Upper lobe of right lung (tissue), 1 donor: ENCODE data around the gene OR13G1. TPM values are rescaled to one million over a fixed set of nuclear protein-coding genes. Genes with fewer than 3 reads are reported as not detected.
"Not testable (repeated sequence)": the region's sequence is repeated elsewhere in the genome, so short reads cannot be mapped to it uniquely, and the experiment has no call there.

Experiments
- ATAC-seq: fragments of 200-7000 bp; cut with Tn5 transposase; one replicate; pipeline ENCODE4 v1.9.1; 2020; ENCODE audit warnings: mild to moderate bottlenecking, moderate library complexity
- DNase-seq: peaks from one replicate; pipeline ENCODE4 v3.0.0-alpha.2; 2020
- H3K27ac ChIP-seq: fragments of 200-600 bp; one replicate; pipeline ENCODE4 v1.8.0; 2022
- H3K27me3 ChIP-seq: fragments of 200-600 bp; one replicate; pipeline ENCODE4 v1.8.0; 2022; ENCODE audit warnings: mild to moderate bottlenecking
- H3K36me3 ChIP-seq: fragments of 200-600 bp; one replicate; pipeline ENCODE4 v1.8.0; 2022
- H3K4me1 ChIP-seq: fragments of 200-600 bp; one replicate; pipeline ENCODE4 v1.8.0; 2022
- H3K4me3 ChIP-seq: fragments of 200-600 bp; one replicate; pipeline ENCODE4 v1.8.0; 2022; ENCODE audit warnings: mild to moderate bottlenecking
- H3K9me3 ChIP-seq: fragments of 200-600 bp; one replicate; pipeline ENCODE4 v1.8.0; 2022
- intact Hi-C: fragments of 100-400 bp; cut with DNase I; formaldehyde crosslinking; loops from one replicate; pipeline ENCODE4 v1.11.0; 2022
- long read RNA-seq: library from polyadenylated mRNA; unstranded; transcript quantifications from one replicate; pipeline ENCODE4 v2.0.0, GENCODE V29; 2021
- total RNA-seq: library from RNA; stranded (reverse); fragmentation: NEBNext Ultra II Directional; extraction: Animal tissue kit (Norgen Biotek cat#: 25700); gene quantifications from one replicate; pipeline ENCODE4 v1.2.1, GENCODE V29; 2021
- TF ChIP-seq, protein P1 (sequence below): fragments of 200-600 bp; IDR thresholded peaks from one replicate; pipeline ENCODE4 v1.8.0; 2022; ENCODE audit warnings: antibody characterized with exemption
- donor health status: DM: no; HTN: yes; CAD: no; lungs with severe emphysema.

Gene OR13G1
- not detected for total RNA-seq
- long read RNA-seq: 0 reads

GRCh38 chr1:247679639-247680038 is at the start of gene OR13G1:
Gene OR13G1 (minus strand): TSS chr1:247679739. CDS start chr1:247673041, 6,698 bp downstream.
- Histone ChIP-seq H3K4me3 (no peak within 1 kb of the TSS), H3K9me3 (no peaks in the 10 kb centered on the region), H3K27ac (no peak within 1 kb of the TSS), H3K36me3 (no peaks in the 10 kb centered on the region), H3K27me3 (no peaks in the 10 kb centered on the region), H3K4me1 (no peaks in the 10 kb centered on the region)
- DNase-seq (no peak), ATAC-seq (no peak)
- intact Hi-C loops: no loop called here
- TF ChIP-seq, protein P1, sequence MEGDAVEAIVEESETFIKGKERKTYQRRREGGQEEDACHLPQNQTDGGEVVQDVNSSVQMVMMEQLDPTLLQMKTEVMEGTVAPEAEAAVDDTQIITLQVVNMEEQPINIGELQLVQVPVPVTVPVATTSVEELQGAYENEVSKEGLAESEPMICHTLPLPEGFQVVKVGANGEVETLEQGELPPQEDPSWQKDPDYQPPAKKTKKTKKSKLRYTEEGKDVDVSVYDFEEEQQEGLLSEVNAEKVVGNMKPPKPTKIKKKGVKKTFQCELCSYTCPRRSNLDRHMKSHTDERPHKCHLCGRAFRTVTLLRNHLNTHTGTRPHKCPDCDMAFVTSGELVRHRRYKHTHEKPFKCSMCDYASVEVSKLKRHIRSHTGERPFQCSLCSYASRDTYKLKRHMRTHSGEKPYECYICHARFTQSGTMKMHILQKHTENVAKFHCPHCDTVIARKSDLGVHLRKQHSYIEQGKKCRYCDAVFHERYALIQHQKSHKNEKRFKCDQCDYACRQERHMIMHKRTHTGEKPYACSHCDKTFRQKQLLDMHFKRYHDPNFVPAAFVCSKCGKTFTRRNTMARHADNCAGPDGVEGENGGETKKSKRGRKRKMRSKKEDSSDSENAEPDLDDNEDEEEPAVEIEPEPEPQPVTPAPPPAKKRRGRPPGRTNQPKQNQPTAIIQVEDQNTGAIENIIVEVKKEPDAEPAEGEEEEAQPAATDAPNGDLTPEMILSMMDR: no peak

DNA sequence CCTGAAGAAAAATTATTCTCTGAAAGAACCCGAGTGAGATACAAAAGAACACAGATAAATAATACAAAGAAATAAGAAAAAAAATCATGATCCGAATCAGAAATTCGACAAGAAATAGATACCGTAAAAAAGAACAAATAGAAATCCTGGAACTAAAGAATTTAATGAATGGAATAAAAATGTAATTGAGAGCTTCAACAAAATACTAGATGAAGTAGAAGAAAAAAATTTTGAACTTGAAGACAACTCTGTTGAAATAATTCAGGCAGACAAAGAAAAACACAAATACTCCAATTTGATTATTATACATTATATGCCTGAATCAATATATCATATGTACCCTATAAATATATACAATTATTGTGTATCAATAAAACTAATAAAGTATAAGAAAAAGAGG is 41.7 kb upstream of the OR13G1 start:
- H3K4me1 ChIP-seq: no peaks in the 10 kb centered on the region
- H3K27ac ChIP-seq: no peak overlapping the region
- no peaks in the 10 kb centered on the region for H3K36me3 ChIP-seq
- ATAC-seq: no peak
- TF ChIP-seq, protein P1: no peak
- no peak overlapping the region for H3K4me3 ChIP-seq
- DNase-seq: no peak
- intact Hi-C loops: no loop called here
- H3K9me3 ChIP-seq: peaks cover 4% of the 10 kb centered on the region
- no peaks in the 10 kb centered on the region for H3K27me3 ChIP-seq

GRCh38 chr1:247716546-247716945 is 37.0 kb upstream of the OR13G1 start, which contains the start of gene OR6F1:
Gene OR6F1 (minus strand): TSS chr1:247716646. CDS start chr1:247712755, 3,891 bp downstream.
- H3K27ac ChIP-seq: no peak within 1 kb of the TSS
- intact Hi-C loops: no loop called here
- H3K27me3 ChIP-seq: no peaks in the 10 kb centered on the region
- no peak for ATAC-seq
- H3K36me3 ChIP-seq: no peaks in the 10 kb centered on the region
- H3K4me1 ChIP-seq: no peaks in the 10 kb centered on the region
- no peaks in the 10 kb centered on the region for H3K9me3 ChIP-seq
- no peak for DNase-seq
- TF ChIP-seq, protein P1: no peak
- H3K4me3 ChIP-seq: no peak within 1 kb of the TSS

- intact Hi-C loops: no loop called here
- Histone ChIP-seq H3K4me1 (no peaks in the 10 kb centered on the region), H3K4me3 (no peak overlapping the region), H3K9me3 (no peaks in the 10 kb centered on the region), H3K27me3 (no peaks in the 10 kb centered on the region), H3K36me3 (no peaks in the 10 kb centered on the region), H3K27ac (no peak overlapping the region)
- DNase-seq (no peak), ATAC-seq (no peak)
- TF ChIP-seq, protein P1: no peak
Measured at GRCh38 chr1:247713753-247714152, 34.2 kb upstream of the OR13G1 start.

- H3K4me1 ChIP-seq, H3K27ac ChIP-seq, H3K9me3 ChIP-seq, intact Hi-C loops, H3K4me3 ChIP-seq, H3K27me3 ChIP-seq, ATAC-seq, DNase-seq, H3K36me3 ChIP-seq: not testable (repeated sequence)
Measured at GRCh38 chr1:247710681-247711080, 31.1 kb upstream of the OR13G1 start.

- ATAC-seq (no peak), DNase-seq (no peak)
- no peaks in the 10 kb centered on the region for H3K36me3 ChIP-seq
- H3K4me1 ChIP-seq: no peaks in the 10 kb centered on the region
- H3K9me3 ChIP-seq: no peaks in the 10 kb centered on the region
- no peaks in the 10 kb centered on the region for H3K27me3 ChIP-seq
- no peak overlapping the region for H3K27ac ChIP-seq
- no peak overlapping the region for H3K4me3 ChIP-seq
- TF ChIP-seq, protein P1: no peak
- intact Hi-C loops: no loop called here
Measured at GRCh38 chr1:247701338-247701737, 21.8 kb upstream of the OR13G1 start.
